CD4-positive, alpha-beta T cell (primary cell): Measurements from ENCODE around the gene HNRNPL. TPM values are rescaled to one million over a fixed set of nuclear protein-coding genes. Genes with fewer than 3 reads are reported as not detected.
"Not testable (repeated sequence)": the region's sequence is repeated elsewhere in the genome, so short reads cannot be mapped to it uniquely, and the experiment has no call there.

Experiments used
- ATAC-seq: fragments of 200-7000 bp; cut with Tn5 transposase; one replicate; pipeline ENCODE4 v1.10.0; 2022; ENCODE audit warnings: mild to moderate bottlenecking; ENCODE audit not compliant: poor library complexity
- CTCF ChIA-PET: fragments of 350-600 bp; sonication (Branson Sonifier 250); formaldehyde crosslinking; loops from one replicate; lab custom pipeline; 2021; ENCODE audit warnings: antibody characterized with exemption, inconsistent platforms; lab: Charles Lee
- POLR2A ChIA-PET: fragments of 350-600 bp; sonication (Branson Sonifier 250); formaldehyde crosslinking; loops from one replicate; lab custom pipeline; 2021; ENCODE audit warnings: antibody characterized with exemption, inconsistent platforms; lab: Charles Lee
- DNase-seq, 14 experiments: peaks; one replicate each; pipeline ENCODE4 v3.0.0-alpha.2; 2013 to 2020; ENCODE audit warnings: mixed read lengths in 2 of 14
- H3K27ac ChIP-seq, 2 donors: one replicate each; pipeline versions ENCODE4 v1.5.1 to v1.7.0; 2013; ENCODE audit warnings: low read length in 2 of 2, low read depth in 1 of 2, mild to moderate bottlenecking in 1 of 2
- H3K27me3 ChIP-seq, 2 experiments: 1 replicate in 1 of 2; 2 replicates in 1 of 2; pipeline versions ENCODE4 v1.6.1 to v1.7.0; 2013; ENCODE audit warnings: low read length in 2 of 2, control low read depth in 1 of 2, mild to moderate bottlenecking in 1 of 2, moderate library complexity in 1 of 2; ENCODE audit not compliant: insufficient read depth in 2 of 2, control insufficient read depth in 1 of 2
- H3K36me3 ChIP-seq: one replicate; pipeline ENCODE4 v1.6.1; 2013; ENCODE audit warnings: low read length, control low read depth; ENCODE audit not compliant: insufficient read depth
- H3K4me1 ChIP-seq: one replicate; pipeline ENCODE4 v1.6.1; 2013; ENCODE audit warnings: low read length, control low read depth; ENCODE audit not compliant: insufficient read depth
- H3K4me3 ChIP-seq: one replicate; pipeline ENCODE4 v1.5.1; 2013; ENCODE audit warnings: mild to moderate bottlenecking, low read length, moderate library complexity
- H3K9me3 ChIP-seq, 2 experiments: 1 replicate in 1 of 2; 2 replicates in 1 of 2; pipeline versions ENCODE4 v1.6.1 to v1.7.0; 2013; ENCODE audit warnings: low read length in 2 of 2, mild to moderate bottlenecking in 2 of 2, control low read depth in 1 of 2, moderate library complexity in 1 of 2; ENCODE audit not compliant: control insufficient read depth in 1 of 2, insufficient read depth in 1 of 2
- H3K27ac Mint-ChIP-seq: one replicate; pipeline ENCODE4 v1.8.0; 2020; ENCODE audit warnings: mixed read lengths
- H3K27me3 Mint-ChIP-seq: one replicate; pipeline ENCODE4 v1.8.0; 2021; ENCODE audit warnings: mixed read lengths
- H3K36me3 Mint-ChIP-seq: one replicate; pipeline ENCODE4 v1.8.0; 2021; ENCODE audit warnings: low read depth, mixed read lengths
- H3K4me1 Mint-ChIP-seq: one replicate; pipeline ENCODE4 v1.8.0; 2021; ENCODE audit warnings: low read depth, mixed read lengths
- H3K4me3 Mint-ChIP-seq: one replicate; pipeline ENCODE4 v1.8.0; 2020; ENCODE audit warnings: mild to moderate bottlenecking, mixed read lengths
- H3K9me3 Mint-ChIP-seq: one replicate; pipeline ENCODE4 v1.8.0; 2020; ENCODE audit warnings: mixed read lengths
- CTCF ChIP-seq: fragments of 200-600 bp; IDR thresholded peaks from one replicate; pipeline ENCODE4 v1.8.0; 2022; ENCODE audit warnings: antibody characterized with exemption, mild to moderate bottlenecking
- intact Hi-C, 2 experiments: fragments of 100-400 bp; cut with DNase I in 1 of 2; cut with micrococcal nuclease in 1 of 2; formaldehyde crosslinking; loops; one replicate each; pipeline versions ENCODE4 v1.15.1 to v1.9.0; 2023 to 2025; cut with DNase I, micrococcal nuclease
- total RNA-seq, 174 experiments: library from RNA in 2 of 174; stranded (reverse) in 2 of 174; gene quantifications; one replicate each; pipeline ENCODE4 v1.2.3 and lab custom pipeline; 2021 to 2026

Gene HNRNPL
- total RNA-seq, 2 experiments from 2014 or later: 535 to 565 TPM

GRCh38 chr19:38831142-38831605 is 18.6 kb downstream of the HNRNPL start:
- peaks cover 40% of the 10 kb centered on the region for H3K36me3 ChIP-seq
- no peak for TF ChIP-seq CTCF
- intact Hi-C loops: loop anchor here (1.0 to 5.0 kb wide), 6 partner anchors 18 to 68 kb away; partner anchors contain the start of genes HNRNPL (in 1 of the 2), LGALS7B (in 1 of the 2), NFKBIB (in 1 of the 2) and SIRT2 (in 1 of the 2)
- CTCF ChIA-PET: interaction anchor here (0.6 to 2.9 kb wide), 7 partner anchors 11 to 195 kb away, joined by 3 to 15 read pairs (median 5); partner anchors contain the start of genes MRPS12 and SARS2
- peak overlapping the region; percentile 92 for H3K27ac Mint-ChIP-seq
- H3K4me1 Mint-ChIP-seq: peaks cover 39% of the 10 kb centered on the region
- H3K27me3 Mint-ChIP-seq: no peaks in the 10 kb centered on the region
- H3K36me3 Mint-ChIP-seq: peaks cover 58% of the 10 kb centered on the region
- H3K4me3 Mint-ChIP-seq: peak overlapping the region; percentile 94
- H3K27me3 ChIP-seq: no peaks in the 10 kb centered on the region
- H3K4me3 ChIP-seq: peak overlapping the region; percentile 73
- peak overlapping the region; percentile 69 to 74 for H3K27ac ChIP-seq
- H3K9me3 ChIP-seq: no peaks in the 10 kb centered on the region
- H3K9me3 Mint-ChIP-seq: no peaks in the 10 kb centered on the region
- H3K4me1 ChIP-seq: peaks cover 34% of the 10 kb centered on the region
- DNase-seq (peak in 3 of 14 experiments; percentile 7 to 61 (median 44)), ATAC-seq (peak; percentile 7)
- POLR2A ChIA-PET: interaction anchor here (0.9 to 3.5 kb wide), 15 partner anchors 10 to 457 kb away, joined by 3 to 61 read pairs (median 11); partner anchors contain the start of genes ACTN4, FAM98C, HNRNPL and MRPS12

GRCh38 chr19:38830039-38830733 is 19.6 kb downstream of the HNRNPL start:
- Histone ChIP-seq H3K27me3 (no peaks in the 10 kb centered on the region), H3K4me3 (no peak overlapping the region), H3K9me3 (no peaks in the 10 kb centered on the region), H3K36me3 (peaks cover 36% of the 10 kb centered on the region), H3K27ac (no peak overlapping the region), H3K4me1 (peaks cover 34% of the 10 kb centered on the region)
- peak overlapping the region; percentile 94 for H3K4me3 Mint-ChIP-seq
- no peaks in the 10 kb centered on the region for H3K9me3 Mint-ChIP-seq
- no peak for TF ChIP-seq CTCF
- H3K27ac Mint-ChIP-seq: peak overlapping the region; percentile 92
- H3K36me3 Mint-ChIP-seq: peaks cover 56% of the 10 kb centered on the region
- ChIA-PET CTCF (interaction anchor here (2.9 kb wide), 1 partner anchor 40 kb away, joined by 15 read pairs; no protein-coding TSS in a partner anchor), POLR2A (interaction anchor here (3.5 kb wide), 1 partner anchor 19 kb away, joined by 61 read pairs; the partner anchor contains the start of gene HNRNPL)
- no peaks in the 10 kb centered on the region for H3K27me3 Mint-ChIP-seq
- DNase-seq (no peak), ATAC-seq (no peak)
- intact Hi-C loops: loop anchor here (2.0 to 5.0 kb wide), 3 partner anchors 39 to 43 kb away; partner anchors contain the start of gene LGALS7B (in 1 of the 2)
- H3K4me1 Mint-ChIP-seq: peaks cover 46% of the 10 kb centered on the region

- H3K27ac ChIP-seq, POLR2A ChIA-PET, H3K4me3 ChIP-seq, CTCF ChIA-PET, intact Hi-C loops, DNase-seq, H3K9me3 ChIP-seq, H3K27me3 Mint-ChIP-seq, ATAC-seq, H3K27ac Mint-ChIP-seq, H3K27me3 ChIP-seq, H3K9me3 Mint-ChIP-seq: not testable (repeated sequence)
- peak overlapping the region; percentile 45 for H3K4me3 Mint-ChIP-seq
- Histone ChIP-seq H3K4me1 (peaks cover 34% of the 10 kb centered on the region), H3K36me3 (peaks cover 39% of the 10 kb centered on the region)
- H3K36me3 Mint-ChIP-seq: peaks cover 66% of the 10 kb centered on the region
- H3K4me1 Mint-ChIP-seq: peaks cover 55% of the 10 kb centered on the region
Observed at GRCh38 chr19:38829203-38829602, 20.6 kb downstream of the HNRNPL start.
